ENCODE results near the gene CENPS. TPM values are rescaled to one million over a fixed set of nuclear protein-coding genes. Genes with fewer than 3 reads are reported as not detected.

The CENPS gene
- total and polyA plus RNA-seq, 9 of the 15 experiments (the other 6 are each of a cell fraction or from before 2014, with no cell fraction given), result 10.2 to 36.0 (median 26.0) TPM

GRCh38 chr1:10459184-10459583, 29.0 kb downstream of the CENPS start (continued):
- TF ChIP-seq, protein P1, sequence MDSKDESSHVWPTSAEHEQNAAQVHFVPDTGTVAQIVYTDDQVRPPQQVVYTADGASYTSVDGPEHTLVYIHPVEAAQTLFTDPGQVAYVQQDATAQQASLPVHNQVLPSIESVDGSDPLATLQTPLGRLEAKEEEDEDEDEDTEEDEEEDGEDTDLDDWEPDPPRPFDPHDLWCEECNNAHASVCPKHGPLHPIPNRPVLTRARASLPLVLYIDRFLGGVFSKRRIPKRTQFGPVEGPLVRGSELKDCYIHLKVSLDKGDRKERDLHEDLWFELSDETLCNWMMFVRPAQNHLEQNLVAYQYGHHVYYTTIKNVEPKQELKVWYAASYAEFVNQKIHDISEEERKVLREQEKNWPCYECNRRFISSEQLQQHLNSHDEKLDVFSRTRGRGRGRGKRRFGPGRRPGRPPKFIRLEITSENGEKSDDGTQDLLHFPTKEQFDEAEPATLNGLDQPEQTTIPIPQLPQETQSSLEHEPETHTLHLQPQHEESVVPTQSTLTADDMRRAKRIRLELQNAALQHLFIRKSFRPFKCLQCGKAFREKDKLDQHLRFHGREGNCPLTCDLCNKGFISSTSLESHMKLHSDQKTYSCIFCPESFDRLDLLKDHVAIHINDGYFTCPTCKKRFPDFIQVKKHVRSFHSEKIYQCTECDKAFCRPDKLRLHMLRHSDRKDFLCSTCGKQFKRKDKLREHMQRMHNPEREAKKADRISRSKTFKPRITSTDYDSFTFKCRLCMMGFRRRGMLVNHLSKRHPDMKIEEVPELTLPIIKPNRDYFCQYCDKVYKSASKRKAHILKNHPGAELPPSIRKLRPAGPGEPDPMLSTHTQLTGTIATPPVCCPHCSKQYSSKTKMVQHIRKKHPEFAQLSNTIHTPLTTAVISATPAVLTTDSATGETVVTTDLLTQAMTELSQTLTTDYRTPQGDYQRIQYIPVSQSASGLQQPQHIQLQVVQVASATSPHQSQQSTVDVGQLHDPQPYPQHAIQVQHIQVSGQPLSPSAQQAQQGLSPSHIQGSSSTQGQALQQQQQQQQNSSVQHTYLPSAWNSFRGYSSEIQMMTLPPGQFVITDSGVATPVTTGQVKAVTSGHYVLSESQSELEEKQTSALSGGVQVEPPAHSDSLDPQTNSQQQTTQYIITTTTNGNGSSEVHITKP (IDR thresholded peaks at IDR 0.05; ENCODE audit: partially characterized antibody), result no peak
- TF ChIP-seq U2AF2 (optimal IDR thresholded peaks at IDR 0.05; ENCODE audit: low read depth, low read length) (no peak), ZNF121 (CRISPR knock-in tag; conservative IDR thresholded peaks at IDR 0.05) (no peak), CEBPG (CRISPR knock-in tag; IDR thresholded peaks at IDR 0.05) (peak; percentile 45; the same call in 1 of the 2 replicates), CEBPG (tag; conservative IDR thresholded peaks at IDR 0.05 in 1 of 2, IDR thresholded peaks at IDR 0.05 in 1 of 2) (peak; percentile 87 to 90), GABPB2 (CRISPR knock-in tag; conservative IDR thresholded peaks at IDR 0.05) (no peak), ZNF830 (CRISPR knock-in tag; IDR thresholded peaks at IDR 0.05) (no peak), NFIC (IDR thresholded peaks at IDR 0.05) (peak; percentile 36; the same call in 1 of the 2 replicates), HNRNPK (IDR thresholded peaks at IDR 0.05; ENCODE audit: low read depth, low read length, poor library complexity, severe bottlenecking) (no peak), ZBTB7A (IDR thresholded peaks at IDR 0.05; ENCODE audit: borderline replicate concordance, control insufficient read depth, low read depth, low read length) (no peak), HMBOX1 (IDR thresholded peaks at IDR 0.05) (peak; percentile 40; the same call in 1 of the 2 replicates), FIP1L1 (IDR thresholded peaks at IDR 0.05; ENCODE audit: low read depth, low read length, poor library complexity, severe bottlenecking) (no peak), SETDB1 (IDR thresholded peaks at IDR 0.05; ENCODE audit: low read length) (no peak)
- TF ChIP-seq, protein P2, sequence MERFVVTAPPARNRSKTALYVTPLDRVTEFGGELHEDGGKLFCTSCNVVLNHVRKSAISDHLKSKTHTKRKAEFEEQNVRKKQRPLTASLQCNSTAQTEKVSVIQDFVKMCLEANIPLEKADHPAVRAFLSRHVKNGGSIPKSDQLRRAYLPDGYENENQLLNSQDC (CRISPR knock-in tag; IDR thresholded peaks at IDR 0.05), result no peak
- TF ChIP-seq, protein P3, sequence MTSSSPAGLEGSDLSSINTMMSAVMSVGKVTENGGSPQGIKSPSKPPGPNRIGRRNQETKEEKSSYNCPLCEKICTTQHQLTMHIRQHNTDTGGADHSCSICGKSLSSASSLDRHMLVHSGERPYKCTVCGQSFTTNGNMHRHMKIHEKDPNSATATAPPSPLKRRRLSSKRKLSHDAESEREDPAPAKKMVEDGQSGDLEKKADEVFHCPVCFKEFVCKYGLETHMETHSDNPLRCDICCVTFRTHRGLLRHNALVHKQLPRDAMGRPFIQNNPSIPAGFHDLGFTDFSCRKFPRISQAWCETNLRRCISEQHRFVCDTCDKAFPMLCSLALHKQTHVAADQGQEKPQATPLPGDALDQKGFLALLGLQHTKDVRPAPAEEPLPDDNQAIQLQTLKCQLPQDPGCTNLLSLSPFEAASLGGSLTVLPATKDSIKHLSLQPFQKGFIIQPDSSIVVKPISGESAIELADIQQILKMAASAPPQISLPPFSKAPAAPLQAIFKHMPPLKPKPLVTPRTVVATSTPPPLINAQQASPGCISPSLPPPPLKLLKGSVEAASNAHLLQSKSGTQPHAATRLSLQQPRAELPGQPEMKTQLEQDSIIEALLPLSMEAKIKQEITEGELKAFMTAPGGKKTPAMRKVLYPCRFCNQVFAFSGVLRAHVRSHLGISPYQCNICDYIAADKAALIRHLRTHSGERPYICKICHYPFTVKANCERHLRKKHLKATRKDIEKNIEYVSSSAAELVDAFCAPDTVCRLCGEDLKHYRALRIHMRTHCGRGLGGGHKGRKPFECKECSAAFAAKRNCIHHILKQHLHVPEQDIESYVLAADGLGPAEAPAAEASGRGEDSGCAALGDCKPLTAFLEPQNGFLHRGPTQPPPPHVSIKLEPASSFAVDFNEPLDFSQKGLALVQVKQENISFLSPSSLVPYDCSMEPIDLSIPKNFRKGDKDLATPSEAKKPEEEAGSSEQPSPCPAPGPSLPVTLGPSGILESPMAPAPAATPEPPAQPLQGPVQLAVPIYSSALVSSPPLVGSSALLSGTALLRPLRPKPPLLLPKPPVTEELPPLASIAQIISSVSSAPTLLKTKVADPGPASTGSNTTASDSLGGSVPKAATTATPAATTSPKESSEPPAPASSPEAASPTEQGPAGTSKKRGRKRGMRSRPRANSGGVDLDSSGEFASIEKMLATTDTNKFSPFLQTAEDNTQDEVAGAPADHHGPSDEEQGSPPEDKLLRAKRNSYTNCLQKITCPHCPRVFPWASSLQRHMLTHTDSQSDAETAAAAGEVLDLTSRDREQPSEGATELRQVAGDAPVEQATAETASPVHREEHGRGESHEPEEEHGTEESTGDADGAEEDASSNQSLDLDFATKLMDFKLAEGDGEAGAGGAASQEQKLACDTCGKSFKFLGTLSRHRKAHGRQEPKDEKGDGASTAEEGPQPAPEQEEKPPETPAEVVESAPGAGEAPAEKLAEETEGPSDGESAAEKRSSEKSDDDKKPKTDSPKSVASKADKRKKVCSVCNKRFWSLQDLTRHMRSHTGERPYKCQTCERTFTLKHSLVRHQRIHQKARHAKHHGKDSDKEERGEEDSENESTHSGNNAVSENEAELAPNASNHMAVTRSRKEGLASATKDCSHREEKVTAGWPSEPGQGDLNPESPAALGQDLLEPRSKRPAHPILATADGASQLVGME (CRISPR knock-in tag; IDR thresholded peaks at IDR 0.05), result no peak

Data from K562 (cell line).